HG03095 (cell line): ENCODE data around the gene DCAF5.

Experiments
- ATAC-seq: cut with Tn5 transposase; IDR thresholded peaks from one replicate; pipeline ENCODE4 v1.9.1; 2021; ENCODE audit warnings: moderate library complexity; ENCODE audit not compliant: unreplicated experiment

The DCAF5 gene

GRCh38 chr14:69013943-69014782 is 138.8 kb downstream of the DCAF5 start:
- ATAC-seq = no peak

GRCh38 chr14:69012256-69012953 is 140.5 kb downstream of the DCAF5 start:
- ATAC-seq = no peak

GRCh38 chr14:69010648-69011047 is 142.3 kb downstream of the DCAF5 start:
- no peak for ATAC-seq

GRCh38 chr14:69008421-69008884 is 144.5 kb downstream of the DCAF5 start:
- ATAC-seq = no peak

- no peak for ATAC-seq
Observed at GRCh38 chr14:69006346-69006745, 146.6 kb downstream of the DCAF5 start.

GRCh38 chr14:69005432-69006148 is 147.3 kb downstream of the DCAF5 start:
- no peak for ATAC-seq

GRCh38 chr14:69004731-69005431 is 148.0 kb downstream of the DCAF5 start:
- no peak for ATAC-seq

- no peak for ATAC-seq
Observed at GRCh38 chr14:69003626-69004025, 149.3 kb downstream of the DCAF5 start.

GRCh38 chr14:69002069-69002468 is 150.8 kb downstream of the DCAF5 start:
- ATAC-seq = no peak

GRCh38 chr14:69001375-69001774 is 151.5 kb downstream of the DCAF5 start:
- no peak for ATAC-seq
